Upper lobe of left lung (tissue), 6 donors: ENCODE results near the gene XPO6. TPM values are rescaled to one million over a fixed set of nuclear protein-coding genes. Genes with fewer than 3 reads are reported as not detected.

Source experiments
- ATAC-seq, 2 donors: fragments of 200-7000 bp; cut with Tn5 transposase; one replicate each; pipeline ENCODE4 v1.9.1; 2022; ENCODE audit warnings: mild to moderate bottlenecking in 2 of 2, moderate library complexity in 2 of 2; ENCODE audit not compliant: low FRiP score in 2 of 2
- DNase-seq, 2 donors: peaks; one replicate each; pipeline ENCODE4 v3.0.0-alpha.2; 2019 to 2020
- H3K27ac ChIP-seq, 4 donors: fragments of 200-600 bp; sonication (generic); one replicate each; pipeline ENCODE4 v1.5.1; 2016 to 2019
- H3K27me3 ChIP-seq, 4 donors: fragments of 200-600 bp; sonication (generic); one replicate each; pipeline ENCODE4 v1.5.1; 2017 to 2019
- H3K36me3 ChIP-seq, 4 donors: fragments of 200-600 bp; sonication (generic); one replicate each; pipeline ENCODE4 v1.5.1; 2016 to 2019
- H3K4me1 ChIP-seq, 4 donors: fragments of 200-600 bp; sonication (generic); one replicate each; pipeline ENCODE4 v1.5.1; 2018 to 2019
- H3K4me3 ChIP-seq, 4 donors: fragments of 200-600 bp; sonication (generic); one replicate each; pipeline ENCODE4 v1.5.1; 2017 to 2019; ENCODE audit warnings: mild to moderate bottlenecking in 2 of 4, moderate library complexity in 1 of 4
- H3K9me3 ChIP-seq, 4 donors: fragments of 200-600 bp; sonication (generic); one replicate each; pipeline ENCODE4 v1.5.1; 2018 to 2019
- CTCF ChIP-seq, 6 experiments: fragments of 450-650 bp in 4 of 6; fragments of 200-600 bp in 2 of 6; sonication (generic) in 2 of 6; IDR thresholded peaks; one replicate each; pipeline ENCODE4 v1.5.1; 2016 to 2019; ENCODE audit warnings: antibody characterized with exemption in 6 of 6
- EP300 ChIP-seq, 4 donors: sonication (generic); formaldehyde crosslinking; IDR thresholded peaks; one replicate each; pipeline ENCODE4 v1.5.1; 2017; ENCODE audit warnings: antibody characterized with exemption in 4 of 4, control low read depth in 2 of 4
- POLR2A ChIP-seq, 4 donors: fragments of 450-650 bp; IDR thresholded peaks; one replicate each; pipeline ENCODE4 v1.5.1; 2016 to 2017; ENCODE audit warnings: antibody characterized with exemption in 4 of 4, mild to moderate bottlenecking in 2 of 4
- POLR2AphosphoS5 ChIP-seq, 2 donors: sonication (generic); formaldehyde crosslinking; IDR thresholded peaks; one replicate each; pipeline ENCODE4 v1.5.1; 2017; ENCODE audit warnings: antibody characterized with exemption in 2 of 2
- WGBS, 2 donors: methylation state at CpG; one replicate each; pipeline ENCODE4 v1.1.5; 2017 to 2018; 5-methylcytosine and 5-hydroxymethylcytosine counted together
- total RNA-seq, 6 donors: library from RNA; depleted of rRNA in 4 of 6; stranded (reverse); fragments of >200 nt in 4 of 6; gene quantifications; one replicate each; pipeline versions ENCODE4 v1.1.0 to v1.2.1, GENCODE V29; 2016 to 2021
- donor health status: DM: no; HTN: no; CAD: no; lungs with moderate emphysema.
- donor health status: DM: no; HTN: yes; CAD: no; lungs with severe emphysema.

Gene XPO6
- total RNA-seq, 6 donors from 2014 or later, result 95.5 to 256 (median 129) TPM

- peaks cover 19 to 49% (median 25%) of the 10 kb centered on the region in 4 donors for H3K36me3 ChIP-seq
- TF ChIP-seq EP300 (IDR thresholded peaks at IDR 0.05) (no peak), POLR2AphosphoS5 (IDR thresholded peaks at IDR 0.05) (no peak), POLR2A (IDR thresholded peaks at IDR 0.05) (no peak), CTCF (IDR thresholded peaks at IDR 0.05) (no peak)
These were observed 55.6 kb downstream of the XPO6 start for GRCh38 chr16:28156056-28156680.

GRCh38 chr16:28155293-28155692 lies 56.5 kb downstream of the XPO6 start:
- Histone ChIP-seq H3K27ac (no peak overlapping the region), H3K4me3 (no peak overlapping the region), H3K36me3 (peaks cover 20 to 58% (median 29%) of the 10 kb centered on the region in 4 donors), H3K9me3 (no peaks in the 10 kb centered on the region), H3K4me1 (peaks cover 0 to 3% (median 0%) of the 10 kb centered on the region in 4 donors), H3K27me3 (no peaks in the 10 kb centered on the region)
- DNase-seq (no peak), ATAC-seq (no peak)
- 80% methylated on average over 3 of the region's 3 CpGs for WGBS, 2 donors
- TF ChIP-seq POLR2AphosphoS5 (IDR thresholded peaks at IDR 0.05) (no peak), CTCF (IDR thresholded peaks at IDR 0.05) (no peak), POLR2A (IDR thresholded peaks at IDR 0.05) (no peak), EP300 (IDR thresholded peaks at IDR 0.05) (no peak)

More at GRCh38 chr16:28156056-28156680, 55.6 kb downstream of the XPO6 start:
- ATAC-seq (no peak), DNase-seq (peak in 1 of 2 donors; percentile 54)
- Histone ChIP-seq H3K27me3 (no peaks in the 10 kb centered on the region), H3K4me3 (no peak overlapping the region), H3K27ac (no peak overlapping the region), H3K4me1 (peaks cover 0 to 3% (median under 1%) of the 10 kb centered on the region in 4 donors), H3K9me3 (no peaks in the 10 kb centered on the region)
- WGBS, 2 donors, result 98% methylated on average over 10 of the region's 10 CpGs

GRCh38 chr16:28151180-28151579 lies 60.6 kb downstream of the XPO6 start:
- 86 to 90% methylated on average over 7 of the region's 7 CpGs for WGBS, 2 donors
- Histone ChIP-seq H3K4me1 (no peaks in the 10 kb centered on the region), H3K27me3 (no peaks in the 10 kb centered on the region), H3K4me3 (no peak overlapping the region), H3K36me3 (peaks cover 27 to 97% (median 50%) of the 10 kb centered on the region in 4 donors), H3K9me3 (no peaks in the 10 kb centered on the region), H3K27ac (no peak overlapping the region)
- no peak for TF ChIP-seq EP300 (IDR thresholded peaks at IDR 0.05)
- no peak for TF ChIP-seq CTCF (IDR thresholded peaks at IDR 0.05)
- no peak for TF ChIP-seq POLR2AphosphoS5 (IDR thresholded peaks at IDR 0.05)
- DNase-seq (no peak), ATAC-seq (no peak)

GRCh38 chr16:28149011-28149888 lies 62.5 kb downstream of the XPO6 start:
- WGBS, 2 donors, result 72 to 90% methylated on average over 12 of the region's 12 CpGs
- DNase-seq (no peak), ATAC-seq (no peak)
- H3K4me3 ChIP-seq, result no peak overlapping the region
- no peak for TF ChIP-seq CTCF (IDR thresholded peaks at IDR 0.05)
- TF ChIP-seq POLR2AphosphoS5 (IDR thresholded peaks at IDR 0.05), result peak in 1 of 2 donors; percentile 22
- H3K4me1 ChIP-seq, result peaks cover 0 to 10% (median 0%) of the 10 kb centered on the region in 4 donors
- H3K27me3 ChIP-seq, result no peaks in the 10 kb centered on the region
- no peaks in the 10 kb centered on the region for H3K9me3 ChIP-seq
- H3K27ac ChIP-seq, result peak overlapping the region in 3 of 4 donors; percentile 17 to 76 (median 62)
- H3K36me3 ChIP-seq, result peaks cover 27 to 94% (median 39%) of the 10 kb centered on the region in 4 donors
